GM12892 (cell line): Measurements from ENCODE around the gene PRM3.

Experiments used
- DNase-seq: peaks from one replicate; pipeline ENCODE4 v3.0.0; 2011; ENCODE audit not compliant: insufficient read length
- FAIRE-seq: peaks from 2 replicates; lab custom pipeline; 2011; peaks lifted over from hg19 to GRCh38; lab: Jason Lieb, UNC
- POLR2A ChIP-seq: IDR thresholded peaks from 2 replicates; pipeline ENCODE4 v1.6.1; 2011; ENCODE audit warnings: low read depth, low read length, control low read depth
- POLR2AphosphoS5 ChIP-seq: IDR thresholded peaks from 2 replicates; pipeline ENCODE4 v1.6.1; 2011; ENCODE audit warnings: low read depth, low read length, control low read depth

Gene PRM3

GRCh38 chr16:11224096-11224893, 49.1 kb downstream of the PRM3 start:
- TF ChIP-seq POLR2AphosphoS5 (no peak; the same call in 1 of the 2 replicates), POLR2A (peak; percentile 48; the same call in 1 of the 2 replicates)
- DNase-seq (peak; percentile 75), FAIRE-seq (peak; percentile 14)
